ENCODE results near the gene HTN3. TPM values are rescaled to one million over a fixed set of nuclear protein-coding genes. Genes with fewer than 3 reads are reported as not detected.
"Not testable (repeated sequence)": the region's sequence is repeated elsewhere in the genome, so short reads cannot be mapped to it uniquely, and the experiment has no call there.

Gene HTN3
- total RNA-seq, 1 donor from 2014 or later = not detected

DNA sequence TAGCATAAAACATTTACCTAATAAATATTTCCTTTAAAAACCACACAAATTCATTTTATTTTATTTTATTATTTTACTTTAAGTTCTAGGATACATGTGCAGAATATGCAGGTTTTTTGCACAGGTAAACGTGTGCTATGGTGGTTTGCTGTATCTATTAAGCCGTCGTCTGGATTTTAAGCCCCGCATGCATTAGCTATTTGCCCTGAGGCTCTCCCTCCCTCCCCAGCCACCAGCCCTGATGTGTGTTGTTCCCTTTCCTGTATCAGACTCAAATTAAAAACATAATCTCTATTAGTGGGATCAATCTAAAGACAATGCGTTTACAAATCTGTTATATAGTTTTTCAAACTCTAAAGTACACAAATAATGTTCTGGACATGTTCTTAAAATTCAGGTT is 1.2 kb upstream of the HTN3 start:
- no peak overlapping the region for H3K27ac Mint-ChIP-seq (ENCODE audit: unreplicated experiment)
- no peaks in the 10 kb centered on the region for H3K36me3 Mint-ChIP-seq (ENCODE audit: low read depth)
- H3K4me3 Mint-ChIP-seq = no peak overlapping the region
- no peak for DNase-seq (ENCODE audit: low read depth, low spot score)
- no peaks in the 10 kb centered on the region for H3K27me3 Mint-ChIP-seq (ENCODE audit: low read depth)
- no peaks in the 10 kb centered on the region for H3K9me3 Mint-ChIP-seq
- TF ChIP-seq, protein P1, sequence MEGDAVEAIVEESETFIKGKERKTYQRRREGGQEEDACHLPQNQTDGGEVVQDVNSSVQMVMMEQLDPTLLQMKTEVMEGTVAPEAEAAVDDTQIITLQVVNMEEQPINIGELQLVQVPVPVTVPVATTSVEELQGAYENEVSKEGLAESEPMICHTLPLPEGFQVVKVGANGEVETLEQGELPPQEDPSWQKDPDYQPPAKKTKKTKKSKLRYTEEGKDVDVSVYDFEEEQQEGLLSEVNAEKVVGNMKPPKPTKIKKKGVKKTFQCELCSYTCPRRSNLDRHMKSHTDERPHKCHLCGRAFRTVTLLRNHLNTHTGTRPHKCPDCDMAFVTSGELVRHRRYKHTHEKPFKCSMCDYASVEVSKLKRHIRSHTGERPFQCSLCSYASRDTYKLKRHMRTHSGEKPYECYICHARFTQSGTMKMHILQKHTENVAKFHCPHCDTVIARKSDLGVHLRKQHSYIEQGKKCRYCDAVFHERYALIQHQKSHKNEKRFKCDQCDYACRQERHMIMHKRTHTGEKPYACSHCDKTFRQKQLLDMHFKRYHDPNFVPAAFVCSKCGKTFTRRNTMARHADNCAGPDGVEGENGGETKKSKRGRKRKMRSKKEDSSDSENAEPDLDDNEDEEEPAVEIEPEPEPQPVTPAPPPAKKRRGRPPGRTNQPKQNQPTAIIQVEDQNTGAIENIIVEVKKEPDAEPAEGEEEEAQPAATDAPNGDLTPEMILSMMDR (conservative IDR thresholded peaks at IDR 0.05) = no peak
- no peaks in the 10 kb centered on the region for H3K4me1 Mint-ChIP-seq

DNA sequence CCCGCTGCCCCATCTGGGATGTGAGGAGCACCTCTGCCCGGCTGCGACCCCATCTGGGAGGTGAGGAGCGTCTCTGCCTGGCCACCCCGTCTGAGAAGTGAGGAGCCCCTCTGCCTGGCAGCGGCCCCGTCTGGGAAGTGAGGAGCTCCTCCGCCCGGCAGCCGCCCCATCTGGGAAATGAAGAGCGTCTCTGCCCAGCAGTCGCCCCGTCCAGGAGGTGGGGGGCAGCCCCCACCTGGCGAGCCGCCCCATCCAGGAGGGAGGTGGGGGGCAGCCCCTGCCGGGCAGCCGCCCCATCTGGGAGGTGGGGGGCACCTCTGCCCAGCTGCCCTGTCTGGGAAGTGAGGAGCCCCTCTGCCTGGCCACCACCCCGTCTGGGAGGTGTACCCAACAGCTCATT is 9.3 kb downstream of the HTN3 start:
- H3K4me3 Mint-ChIP-seq = not testable (repeated sequence)

DNA sequence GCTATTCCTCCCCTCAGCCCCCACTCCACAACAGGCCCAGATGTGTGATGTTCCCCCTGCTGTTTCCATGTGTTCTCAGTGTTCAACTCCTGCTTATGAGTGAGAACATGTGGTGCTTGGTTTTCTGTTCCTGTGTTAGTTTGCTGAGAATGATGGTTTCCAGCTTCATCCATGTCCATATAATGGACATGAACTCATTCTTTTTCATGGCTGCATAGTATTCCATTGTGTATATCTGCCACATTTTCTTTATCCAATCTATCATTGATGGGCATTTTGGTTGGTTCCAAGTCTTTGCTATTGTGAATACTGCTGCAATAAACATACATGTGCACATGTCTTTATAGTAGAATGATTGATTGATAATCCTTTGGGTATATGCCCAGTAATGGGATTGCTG is 11.7 kb downstream of the HTN3 start:
- H3K4me1 Mint-ChIP-seq; H3K9me3 Mint-ChIP-seq; DNase-seq (ENCODE audit: low read depth, low spot score); H3K27me3 Mint-ChIP-seq (ENCODE audit: low read depth); H3K36me3 Mint-ChIP-seq (ENCODE audit: low read depth); H3K27ac Mint-ChIP-seq (ENCODE audit: unreplicated experiment); H3K4me3 Mint-ChIP-seq: not testable (repeated sequence)

More for the DNA sequence above, 9.3 kb downstream of the HTN3 start:
- not testable (repeated sequence) for H3K27me3 Mint-ChIP-seq (ENCODE audit: low read depth); H3K27ac Mint-ChIP-seq (ENCODE audit: unreplicated experiment); H3K36me3 Mint-ChIP-seq (ENCODE audit: low read depth); DNase-seq (ENCODE audit: low read depth, low spot score); H3K4me1 Mint-ChIP-seq
- H3K9me3 Mint-ChIP-seq = peaks cover 13% of the 10 kb centered on the region

DNA sequence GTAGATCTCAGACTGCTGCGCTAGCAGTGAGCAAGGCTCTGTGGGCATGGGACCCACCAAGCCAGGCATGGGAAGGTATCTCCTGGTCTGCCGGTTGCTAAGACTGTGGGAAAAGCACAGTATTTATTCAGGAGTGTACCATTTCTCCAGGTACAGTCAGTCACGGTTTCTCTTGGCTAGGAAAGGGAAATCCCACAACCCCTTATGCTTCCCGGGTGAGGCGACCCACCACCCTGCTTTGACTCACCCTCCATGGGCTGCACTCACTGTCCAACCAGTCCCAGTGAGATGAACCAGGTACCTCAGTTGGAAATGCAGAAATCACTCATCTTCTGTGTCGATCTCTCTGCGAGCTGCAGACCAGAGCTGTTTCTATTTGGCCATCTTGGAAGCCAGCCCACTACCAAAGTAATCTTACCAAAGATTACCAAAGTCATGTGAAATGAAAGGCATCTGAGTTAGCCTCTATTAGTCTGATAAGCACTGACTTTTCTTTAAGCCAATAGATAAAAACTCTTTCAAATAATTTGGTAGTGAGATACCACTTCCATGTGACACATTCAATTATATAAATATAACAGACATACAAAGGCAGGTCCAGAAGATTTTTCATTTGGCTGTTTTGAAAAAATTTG is 13.5 kb downstream of the HTN3 start:
- Mint-ChIP-seq H3K4me1 (no peaks in the 10 kb centered on the region), H3K4me3 (no peak overlapping the region), H3K9me3 (peaks cover 8% of the 10 kb centered on the region), H3K36me3 (ENCODE audit: low read depth) (no peaks in the 10 kb centered on the region), H3K27me3 (ENCODE audit: low read depth) (peaks cover 2% of the 10 kb centered on the region), H3K27ac (ENCODE audit: unreplicated experiment) (no peak overlapping the region)
- no peak for DNase-seq (ENCODE audit: low read depth, low spot score)
- TF ChIP-seq, protein P1 (conservative IDR thresholded peaks at IDR 0.05) = no peak

DNA sequence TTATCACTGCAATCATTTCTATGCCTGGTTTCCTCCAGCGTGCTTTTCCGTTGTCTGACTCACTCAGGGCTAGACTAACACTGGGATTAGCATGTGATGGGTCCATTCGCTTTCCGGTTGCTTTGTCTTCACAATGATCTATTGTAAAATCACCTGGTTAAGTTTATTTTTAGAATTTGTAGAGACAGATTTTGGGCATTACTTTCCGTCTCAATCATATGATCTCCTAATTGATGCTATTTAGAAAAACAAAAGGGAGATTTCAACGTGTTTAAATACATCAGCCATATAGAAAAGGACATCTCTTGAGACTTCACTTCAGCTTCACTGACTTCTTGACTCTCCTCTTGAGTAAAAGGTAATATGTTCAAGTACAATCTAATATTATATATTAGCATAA is 21.9 kb downstream of the HTN3 start, which contains the start of gene HTN1:
TSS of gene HTN1 (plus strand) at position 301 of the 400 bp plus-strand sequence. CDS start 2,639 bp downstream, outside the sequence.
- not testable (repeated sequence) for H3K27ac Mint-ChIP-seq (ENCODE audit: unreplicated experiment); H3K4me3 Mint-ChIP-seq; DNase-seq (ENCODE audit: low read depth, low spot score); H3K36me3 Mint-ChIP-seq (ENCODE audit: low read depth); H3K9me3 Mint-ChIP-seq; H3K27me3 Mint-ChIP-seq (ENCODE audit: low read depth); H3K4me1 Mint-ChIP-seq

DNA sequence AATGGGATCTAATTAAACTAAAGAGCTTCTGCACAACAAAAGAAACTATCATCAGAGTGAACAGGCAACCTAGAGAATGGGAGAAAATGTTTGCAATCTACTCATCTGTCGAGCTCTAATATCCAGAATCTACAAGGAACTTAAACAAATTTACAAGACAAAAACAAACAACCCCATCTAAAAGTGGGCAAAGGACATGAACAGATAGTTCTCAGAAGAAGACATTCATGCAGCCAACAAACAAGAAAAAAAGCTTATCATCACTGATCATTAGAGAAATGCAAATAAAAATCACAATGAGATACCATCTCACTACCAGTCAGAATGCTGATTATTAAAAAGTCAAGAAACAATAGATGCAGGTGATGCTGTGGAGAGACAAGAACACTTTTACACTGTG is 28.3 kb downstream of the HTN3 start:
- not testable (repeated sequence) for H3K27ac Mint-ChIP-seq (ENCODE audit: unreplicated experiment); H3K36me3 Mint-ChIP-seq (ENCODE audit: low read depth); H3K4me1 Mint-ChIP-seq; H3K27me3 Mint-ChIP-seq (ENCODE audit: low read depth); H3K9me3 Mint-ChIP-seq; DNase-seq (ENCODE audit: low read depth, low spot score); H3K4me3 Mint-ChIP-seq

DNA sequence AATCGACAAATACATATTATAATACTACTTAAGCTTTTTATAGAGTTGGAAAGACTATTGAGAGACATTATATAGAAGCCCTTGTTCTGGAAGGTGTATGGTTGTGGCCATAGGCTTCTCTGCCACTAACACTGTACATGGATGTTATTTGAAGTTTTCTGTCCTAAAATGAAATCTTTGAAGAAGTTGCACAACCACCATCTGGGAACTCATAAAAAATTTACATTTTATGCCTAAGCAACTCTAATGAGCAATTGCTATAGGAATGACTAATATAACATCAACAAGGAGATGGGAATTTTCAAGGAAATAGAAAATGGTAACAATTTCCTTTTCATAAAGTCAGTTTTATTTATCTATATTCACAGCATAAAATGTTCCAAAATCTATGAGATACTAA is 29.4 kb downstream of the HTN3 start:
- Mint-ChIP-seq H3K9me3 (no peaks in the 10 kb centered on the region), H3K36me3 (ENCODE audit: low read depth) (no peaks in the 10 kb centered on the region), H3K4me3 (no peak overlapping the region), H3K27me3 (ENCODE audit: low read depth) (peaks cover 7% of the 10 kb centered on the region), H3K27ac (ENCODE audit: unreplicated experiment) (no peak overlapping the region), H3K4me1 (no peaks in the 10 kb centered on the region)
- no peak for DNase-seq (ENCODE audit: low read depth, low spot score)
- TF ChIP-seq, protein P1 (conservative IDR thresholded peaks at IDR 0.05) = no peak
